Astrocyte (in vitro differentiated cells and primary cell): ENCODE measurements around the gene EDA.

ENCODE experiments used
- EZH2 ChIP-seq: IDR thresholded peaks from 2 replicates; pipeline ENCODE4 v1.6.1; 2012; ENCODE audit warnings: mild to moderate bottlenecking, low read length, inconsistent platforms; ENCODE audit not compliant: insufficient read depth
- TF ChIP-seq, protein P1 (sequence below): IDR thresholded peaks from 2 replicates; pipeline ENCODE4 v1.5.1; 2011; ENCODE audit warnings: low read depth, mild to moderate bottlenecking, inconsistent platforms, low read length, moderate library complexity; ENCODE audit not compliant: insufficient read depth

DNA sequence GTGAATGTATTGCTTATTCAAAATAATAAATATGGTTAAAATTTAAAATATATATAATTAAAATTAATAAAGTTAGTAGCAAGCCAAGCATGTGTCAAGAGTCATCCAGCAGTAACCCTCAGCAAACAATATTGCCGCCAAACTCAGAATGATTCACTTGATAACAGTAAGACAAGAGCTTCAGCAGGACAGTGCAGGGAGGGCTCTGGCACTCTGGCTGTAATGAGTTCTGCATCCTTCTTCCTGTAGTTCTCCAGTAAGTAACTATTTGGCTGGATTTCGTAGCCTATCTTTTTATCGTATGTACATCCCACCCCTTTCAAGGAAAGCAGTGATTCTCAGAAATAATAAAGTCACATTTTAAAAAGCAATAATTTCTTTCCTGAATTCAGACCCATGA lies 464.0 kb downstream of the EDA start:
- TF ChIP-seq, protein P1, sequence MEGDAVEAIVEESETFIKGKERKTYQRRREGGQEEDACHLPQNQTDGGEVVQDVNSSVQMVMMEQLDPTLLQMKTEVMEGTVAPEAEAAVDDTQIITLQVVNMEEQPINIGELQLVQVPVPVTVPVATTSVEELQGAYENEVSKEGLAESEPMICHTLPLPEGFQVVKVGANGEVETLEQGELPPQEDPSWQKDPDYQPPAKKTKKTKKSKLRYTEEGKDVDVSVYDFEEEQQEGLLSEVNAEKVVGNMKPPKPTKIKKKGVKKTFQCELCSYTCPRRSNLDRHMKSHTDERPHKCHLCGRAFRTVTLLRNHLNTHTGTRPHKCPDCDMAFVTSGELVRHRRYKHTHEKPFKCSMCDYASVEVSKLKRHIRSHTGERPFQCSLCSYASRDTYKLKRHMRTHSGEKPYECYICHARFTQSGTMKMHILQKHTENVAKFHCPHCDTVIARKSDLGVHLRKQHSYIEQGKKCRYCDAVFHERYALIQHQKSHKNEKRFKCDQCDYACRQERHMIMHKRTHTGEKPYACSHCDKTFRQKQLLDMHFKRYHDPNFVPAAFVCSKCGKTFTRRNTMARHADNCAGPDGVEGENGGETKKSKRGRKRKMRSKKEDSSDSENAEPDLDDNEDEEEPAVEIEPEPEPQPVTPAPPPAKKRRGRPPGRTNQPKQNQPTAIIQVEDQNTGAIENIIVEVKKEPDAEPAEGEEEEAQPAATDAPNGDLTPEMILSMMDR, result no peak
- no peak for TF ChIP-seq EZH2
